OCI-LY3 (cell line): ENCODE measurements around the gene GAA.

Experiments
- H2AFZ ChIP-seq: fragments of 200-600, 300-600 bp; shearing (Covaris generic); 2 replicates; pipeline ENCODE4 v1.6.0; 2014; ENCODE audit warnings: antibody characterized with exemption, low read depth, low read length
- H3K27ac ChIP-seq: fragments of 200-600, 300-600 bp; sonication (generic); 2 replicates; pipeline ENCODE4 v1.5.1; 2014; ENCODE audit warnings: mild to moderate bottlenecking, low read length, moderate library complexity, mixed read lengths
- H3K27me3 ChIP-seq: fragments of 200-600, 300-600 bp; sonication (generic); 2 replicates; pipeline ENCODE4 v1.6.1; 2014; ENCODE audit warnings: low read depth, low read length, mixed read lengths
- H3K36me3 ChIP-seq: fragments of 200-600, 300-600 bp; sonication (generic); replicated peaks from 2 replicates; pipeline ENCODE3; 2014; ENCODE audit warnings: low read depth, low read length, mixed read lengths
- H3K4me1 ChIP-seq: fragments of 300-600, 200-600 bp; sonication (generic); 2 replicates; pipeline ENCODE4 v1.6.1; 2014; ENCODE audit warnings: low read length, mixed read lengths
- H3K4me2 ChIP-seq: fragments of 200-600, 300-600 bp; sonication (generic); 2 replicates; pipeline ENCODE4 v1.6.1; 2014; ENCODE audit warnings: low read length, mixed read lengths
- H3K4me3 ChIP-seq: fragments of 300-600, 200-600 bp; sonication (generic); 2 replicates; pipeline ENCODE4 v1.5.1; 2014; ENCODE audit warnings: antibody characterized with exemption, mild to moderate bottlenecking, low read length, moderate library complexity
- H3K79me2 ChIP-seq: fragments of 300-600, 200-600 bp; shearing (Covaris generic); 2 replicates; pipeline ENCODE4 v1.6.1; 2014; ENCODE audit warnings: mild to moderate bottlenecking, low read length, mixed read lengths
- H3K9ac ChIP-seq: fragments of 300-600, 200-600 bp; shearing (Covaris generic); 2 replicates; pipeline ENCODE4 v1.6.0; 2014; ENCODE audit warnings: mild to moderate bottlenecking, low read length, moderate library complexity
- H3K9me3 ChIP-seq: fragments of 200-600, 300-600 bp; shearing (Covaris generic); 2 replicates; pipeline ENCODE4 v1.6.1; 2014; ENCODE audit warnings: low read length, mixed read lengths; ENCODE audit not compliant: insufficient read depth
- H4K20me1 ChIP-seq: fragments of 200-600, 300-600 bp; sonication (generic); 2 replicates; pipeline ENCODE4 v1.6.1; 2016; ENCODE audit warnings: low read length, mixed read lengths; ENCODE audit not compliant: insufficient read depth
- CTCF ChIP-seq: fragments of 200-600, 300-600 bp; sonication (generic); IDR thresholded peaks from 2 replicates; pipeline ENCODE4 v1.5.1; 2014; ENCODE audit warnings: antibody characterized with exemption, low read length, low read depth
- EZH2phosphoT487 ChIP-seq: fragments of 200-600 bp; shearing (Covaris generic); IDR thresholded peaks from 2 replicates; pipeline ENCODE4 v1.6.1; 2018; ENCODE audit warnings: antibody characterized with exemption, mixed run types, low read depth

Gene GAA

GRCh38 chr17:80095038-80095843 lies 6.1 kb upstream of the GAA start:
- H2AFZ ChIP-seq: no peak overlapping the region
- peaks cover 4% of the 10 kb centered on the region for H3K4me1 ChIP-seq
- H4K20me1 ChIP-seq: no peaks in the 10 kb centered on the region
- TF ChIP-seq EZH2phosphoT487 (no peak), CTCF (no peak)
- no peak overlapping the region for H3K4me2 ChIP-seq
- H3K27ac ChIP-seq: no peak overlapping the region
- H3K27me3 ChIP-seq: no peaks in the 10 kb centered on the region
- H3K4me3 ChIP-seq: no peak overlapping the region
- H3K79me2 ChIP-seq: no peaks in the 10 kb centered on the region
- no peak overlapping the region for H3K9ac ChIP-seq
- no peaks in the 10 kb centered on the region for H3K36me3 ChIP-seq
- no peaks in the 10 kb centered on the region for H3K9me3 ChIP-seq

- H3K27me3 ChIP-seq: no peaks in the 10 kb centered on the region
- TF ChIP-seq CTCF (no peak), EZH2phosphoT487 (no peak)
- no peak overlapping the region for H3K4me2 ChIP-seq
- no peaks in the 10 kb centered on the region for H3K9me3 ChIP-seq
- H3K4me3 ChIP-seq: no peak overlapping the region
- no peak overlapping the region for H3K9ac ChIP-seq
- no peaks in the 10 kb centered on the region for H4K20me1 ChIP-seq
- no peak overlapping the region for H3K27ac ChIP-seq
- H3K36me3 ChIP-seq: no peaks in the 10 kb centered on the region
- peaks cover 10% of the 10 kb centered on the region for H3K4me1 ChIP-seq
- no peak overlapping the region for H2AFZ ChIP-seq
- H3K79me2 ChIP-seq: no peaks in the 10 kb centered on the region
Measured at GRCh38 chr17:80095844-80096475, 5.4 kb upstream of the GAA start.

DNA sequence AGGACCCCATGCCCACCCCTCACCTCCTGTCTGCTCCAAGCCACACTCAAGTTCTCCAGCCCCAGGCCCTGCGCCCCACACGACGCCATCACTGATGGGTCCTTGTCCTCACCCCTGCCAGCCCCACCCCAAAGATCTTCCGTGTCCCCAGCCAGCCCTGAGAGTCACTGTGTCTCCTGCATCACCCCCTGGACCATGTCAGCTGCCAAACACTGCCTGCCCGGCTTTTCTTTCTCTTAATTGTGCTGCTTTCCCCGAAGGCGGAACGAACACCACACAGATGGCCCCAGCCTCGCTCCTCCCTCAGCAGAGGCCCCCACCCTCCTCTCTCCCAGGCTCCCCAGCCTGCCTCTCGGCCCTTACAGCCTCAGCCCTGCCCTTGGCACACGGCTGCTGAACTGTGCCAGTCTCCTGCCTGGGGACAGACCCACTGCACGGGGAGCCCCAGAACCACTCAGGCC lies 4.8 kb upstream of the GAA start:
- H3K4me2 ChIP-seq: no peak overlapping the region
- no peak overlapping the region for H3K27ac ChIP-seq
- H2AFZ ChIP-seq: no peak overlapping the region
- H3K4me3 ChIP-seq: no peak overlapping the region
- no peak overlapping the region for H3K9ac ChIP-seq
- TF ChIP-seq CTCF (no peak), EZH2phosphoT487 (no peak)
- H3K4me1 ChIP-seq: peaks cover 10% of the 10 kb centered on the region
- H3K9me3 ChIP-seq: no peaks in the 10 kb centered on the region
- H4K20me1 ChIP-seq: no peaks in the 10 kb centered on the region
- H3K79me2 ChIP-seq: peaks cover under 1% of the 10 kb centered on the region; the same call in 1 of the 2 replicates
- no peaks in the 10 kb centered on the region for H3K36me3 ChIP-seq
- no peaks in the 10 kb centered on the region for H3K27me3 ChIP-seq

DNA sequence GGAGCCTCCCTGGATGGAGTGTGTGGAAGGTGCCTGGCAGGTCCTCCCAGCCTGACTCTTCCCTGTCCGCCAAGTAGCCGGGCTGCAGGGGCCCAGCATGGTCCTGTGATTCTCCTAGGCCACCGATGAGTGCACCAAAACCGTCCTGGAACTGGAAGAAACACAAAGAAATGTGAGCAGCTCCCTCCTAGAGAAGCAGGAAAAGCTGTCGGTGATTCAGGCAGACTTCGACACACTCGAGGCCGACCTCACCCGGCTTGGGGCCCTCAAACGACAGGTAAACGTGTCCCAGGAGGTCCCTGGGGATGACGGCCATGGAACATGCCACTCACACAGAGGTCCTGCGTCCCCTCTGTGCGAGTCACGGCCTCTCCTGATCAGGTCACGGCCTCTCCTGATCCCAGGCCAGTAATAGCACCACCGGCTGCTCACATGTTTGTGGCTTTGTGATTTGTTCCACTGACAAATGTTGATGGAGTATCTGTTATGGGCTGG lies 4.2 kb upstream of the GAA start:
- Histone ChIP-seq H3K9ac (no peak overlapping the region), H3K4me2 (no peak overlapping the region), H3K4me3 (no peak overlapping the region), H4K20me1 (no peaks in the 10 kb centered on the region), H3K4me1 (peaks cover 12% of the 10 kb centered on the region), H3K27me3 (no peaks in the 10 kb centered on the region), H3K36me3 (no peaks in the 10 kb centered on the region), H2AFZ (no peak overlapping the region), H3K79me2 (peaks cover 7% of the 10 kb centered on the region), H3K27ac (no peak overlapping the region), H3K9me3 (no peaks in the 10 kb centered on the region)
- no peak for TF ChIP-seq CTCF
- no peak for TF ChIP-seq EZH2phosphoT487
